Measurements from ENCODE around the gene CTU1. TPM values are rescaled to one million over a fixed set of nuclear protein-coding genes. Genes with fewer than 3 reads are reported as not detected.

The CTU1 gene
- total RNA-seq, 3 donors from 2014 or later (not counting 1 experiment from before 2014, with no cell fraction given): 2.5 to 6.5 (median 3.8) TPM

- no peak overlapping the region for H3K4me3 ChIP-seq (ENCODE audit: low read length)
- 83% methylated on average over 14 of the region's 14 CpGs for WGBS (ENCODE audit: insufficient coverage)
- H3K27ac ChIP-seq (ENCODE audit: low read length): no peak overlapping the region
- no peaks in the 10 kb centered on the region for H3K27me3 ChIP-seq (ENCODE audit: control insufficient read depth, insufficient read depth, low read length)
- intact Hi-C loops (cut with micrococcal nuclease): no loop called here
- ATAC-seq (no peak), DNase-seq (no peak)
- H3K36me3 ChIP-seq (ENCODE audit: control insufficient read depth, insufficient read depth, low read length): no peaks in the 10 kb centered on the region
- Mint-ChIP-seq H3K9me3 (peaks cover 5 to 9% of the 10 kb centered on the region in 2 donors), H3K36me3 (peaks cover 14% of the 10 kb centered on the region), H3K27me3 (ENCODE audit: low read depth in 2 of 2) (peaks cover 10 to 34% of the 10 kb centered on the region in 2 donors), H3K4me1 (no peaks in the 10 kb centered on the region), H3K27ac (no peak overlapping the region), H3K4me3 (no peak overlapping the region)
- no peak for TF ChIP-seq CTCF (IDR thresholded peaks at IDR 0.05)
- H3K9me3 ChIP-seq (ENCODE audit: control insufficient read depth, insufficient read depth, low read length): no peaks in the 10 kb centered on the region
- no peaks in the 10 kb centered on the region for H3K4me1 ChIP-seq (ENCODE audit: control insufficient read depth, insufficient read depth, low read length)
Observed at GRCh38 chr19:51076631-51077213, 31.5 kb downstream of the CTU1 start.

GRCh38 chr19:51075998-51076397 lies 32.2 kb downstream of the CTU1 start:
- DNase-seq (no peak), ATAC-seq (no peak)
- Histone ChIP-seq H3K27ac (ENCODE audit: low read length) (no peak overlapping the region), H3K27me3 (ENCODE audit: control insufficient read depth, insufficient read depth, low read length) (no peaks in the 10 kb centered on the region), H3K36me3 (ENCODE audit: control insufficient read depth, insufficient read depth, low read length) (no peaks in the 10 kb centered on the region), H3K4me3 (ENCODE audit: low read length) (no peak overlapping the region), H3K9me3 (ENCODE audit: control insufficient read depth, insufficient read depth, low read length) (no peaks in the 10 kb centered on the region), H3K4me1 (ENCODE audit: control insufficient read depth, insufficient read depth, low read length) (no peaks in the 10 kb centered on the region)
- 92% methylated on average over 5 of the region's 5 CpGs for WGBS (ENCODE audit: insufficient coverage)
- intact Hi-C loops (cut with micrococcal nuclease): no loop called here
- TF ChIP-seq CTCF (IDR thresholded peaks at IDR 0.05): no peak
- peaks cover 5 to 9% of the 10 kb centered on the region in 2 donors for H3K9me3 Mint-ChIP-seq
- no peak overlapping the region for H3K4me3 Mint-ChIP-seq
- H3K36me3 Mint-ChIP-seq: peaks cover 14% of the 10 kb centered on the region
- H3K27ac Mint-ChIP-seq: no peak overlapping the region
- H3K27me3 Mint-ChIP-seq (ENCODE audit: low read depth in 2 of 2): peaks cover 9 to 33% of the 10 kb centered on the region in 2 donors
- H3K4me1 Mint-ChIP-seq: no peaks in the 10 kb centered on the region

- 76% methylated on average over 4 of the region's 4 CpGs for WGBS (ENCODE audit: insufficient coverage)
- Mint-ChIP-seq H3K27ac (no peak overlapping the region), H3K36me3 (peaks cover 14% of the 10 kb centered on the region), H3K4me3 (no peak overlapping the region), H3K27me3 (ENCODE audit: low read depth in 2 of 2) (peaks cover 21 to 24% of the 10 kb centered on the region in 2 donors), H3K4me1 (peaks cover 0 to 2% of the 10 kb centered on the region in 2 donors), H3K9me3 (peaks cover 5 to 9% of the 10 kb centered on the region in 2 donors)
- no peaks in the 10 kb centered on the region for H3K4me1 ChIP-seq (ENCODE audit: control insufficient read depth, insufficient read depth, low read length)
- intact Hi-C loops (cut with micrococcal nuclease): no loop called here
- DNase-seq (no peak), ATAC-seq (no peak)
- peaks cover under 1% of the 10 kb centered on the region for H3K27me3 ChIP-seq (ENCODE audit: control insufficient read depth, insufficient read depth, low read length)
- H3K9me3 ChIP-seq (ENCODE audit: control insufficient read depth, insufficient read depth, low read length): no peaks in the 10 kb centered on the region
- TF ChIP-seq CTCF (IDR thresholded peaks at IDR 0.05): no peak
- H3K27ac ChIP-seq (ENCODE audit: low read length): no peak overlapping the region
- H3K4me3 ChIP-seq (ENCODE audit: low read length): no peak overlapping the region
- H3K36me3 ChIP-seq (ENCODE audit: control insufficient read depth, insufficient read depth, low read length): no peaks in the 10 kb centered on the region
Observed at GRCh38 chr19:51071095-51071405, 37.2 kb downstream of the CTU1 start.

All from natural killer cell (primary cell).